Stimulated activated CD4-positive, alpha-beta T cell treated with anti-CD3 and anti-CD28 coated beads, Interleukin-4, amount 100 ng/mL, for 48 hours (primary cell): ENCODE data around the gene ARID3A.
"Not testable (repeated sequence)": the region's sequence is repeated elsewhere in the genome, so short reads cannot be mapped to it uniquely, and the experiment has no call there.

Experiments
- DNase-seq, 2 donors: peaks; one replicate each; pipeline ENCODE4 v3.0.0-alpha.2; 2020; ENCODE audit warnings: low read depth in 2 of 2

ARID3A gene

GRCh38 chr19:1017115-1017905, 91.5 kb downstream of the ARID3A start:
- no peak for DNase-seq

- DNase-seq = no peak
Measured at GRCh38 chr19:1017906-1018305, 92.1 kb downstream of the ARID3A start.

GRCh38 chr19:1018393-1018792, 92.6 kb downstream of the ARID3A start:
- no peak for DNase-seq

- DNase-seq = no peak
Measured at GRCh38 chr19:1018932-1019615, 93.2 kb downstream of the ARID3A start.

GRCh38 chr19:1019616-1019961, 93.8 kb downstream of the ARID3A start:
- DNase-seq = no peak

GRCh38 chr19:1019980-1020867, 94.4 kb downstream of the ARID3A start:
- DNase-seq = no peak

- peak; percentile 94 to 96 for DNase-seq
Measured at GRCh38 chr19:1020868-1021425, 95.1 kb downstream of the ARID3A start, which contains the start of gene TMEM259. TSS of gene TMEM259 (minus strand) at chr19:1021123. CDS start at chr19:1020996, 127 bp downstream.

- DNase-seq = not testable (repeated sequence)
Measured at GRCh38 chr19:1023883-1024188, 98.0 kb downstream of the ARID3A start.

GRCh38 chr19:1025080-1025479, 99.2 kb downstream of the ARID3A start:
- DNase-seq = not testable (repeated sequence)
